Keratinocyte (primary cell): ENCODE results near the gene TBXT. TPM values are rescaled to one million over a fixed set of nuclear protein-coding genes. Genes with fewer than 3 reads are reported as not detected.

Source experiments
- DNase-seq: peaks from one replicate; pipeline ENCODE4 v3.0.0-alpha.2; 2011; ENCODE audit warnings: low read depth, missing footprints, low spot score
- FAIRE-seq: peaks from 2 replicates; lab custom pipeline; 2011; peaks lifted over from hg19 to GRCh38; lab: Jason Lieb, UNC
- H2AFZ ChIP-seq: 2 replicates; pipeline ENCODE4 v1.6.0; 2012; ENCODE audit warnings: low read length, control low read depth, inconsistent platforms; ENCODE audit not compliant: control insufficient read depth
- H3K27ac ChIP-seq: 2 replicates; pipeline ENCODE4 v1.5.1; 2011; ENCODE audit warnings: low read length; ENCODE audit not compliant: control insufficient read depth, insufficient read depth
- H3K27me3 ChIP-seq: 3 replicates; pipeline ENCODE4 v1.6.0; 2011; ENCODE audit warnings: low read length; ENCODE audit not compliant: control insufficient read depth, insufficient read depth; ENCODE audit errors: extremely low read depth
- H3K36me3 ChIP-seq, 2 experiments: 2 replicates in 1 of 2; 3 replicates in 1 of 2; pipeline ENCODE4 v1.5.1; 2011; ENCODE audit warnings: low read length in 2 of 2, mild to moderate bottlenecking in 1 of 2; ENCODE audit not compliant: control insufficient read depth in 2 of 2, insufficient read depth in 2 of 2; ENCODE audit errors: extremely low read depth in 1 of 2
- H3K4me1 ChIP-seq: 3 replicates; pipeline ENCODE4 v1.5.1; 2011; ENCODE audit warnings: low read length; ENCODE audit not compliant: control insufficient read depth, insufficient read depth; ENCODE audit errors: extremely low read depth
- H3K4me2 ChIP-seq: 3 replicates; pipeline ENCODE4 v1.6.0; 2011; ENCODE audit warnings: low read depth, low read length; ENCODE audit not compliant: control insufficient read depth, insufficient read depth; ENCODE audit errors: extremely low read depth
- H3K4me3 ChIP-seq, 3 experiments: fragments of 200-600 bp in 1 of 3; sonication (generic) in 1 of 3; 2 replicates in 2 of 3; 3 replicates in 1 of 3; pipeline ENCODE4 v1.5.1; 2011 to 2016; ENCODE audit warnings: low read length in 3 of 3, mild to moderate bottlenecking in 3 of 3, control low read depth in 2 of 3, inconsistent platforms in 1 of 3, low read depth in 1 of 3, mixed read lengths in 1 of 3, mixed run types in 1 of 3, moderate library complexity in 1 of 3; ENCODE audit not compliant: control insufficient read depth in 2 of 3, insufficient read depth in 2 of 3; ENCODE audit errors: extremely low read depth in 1 of 3
- H3K79me2 ChIP-seq: 2 replicates; pipeline ENCODE4 v1.6.0; 2012; ENCODE audit warnings: low read length; ENCODE audit not compliant: control insufficient read depth, insufficient read depth
- H3K9ac ChIP-seq: 3 replicates; pipeline ENCODE4 v1.6.0; 2011; ENCODE audit warnings: low read length; ENCODE audit not compliant: control insufficient read depth, insufficient read depth; ENCODE audit errors: extremely low read depth
- H3K9me1 ChIP-seq: 3 replicates; pipeline ENCODE4 v1.6.0; 2011; ENCODE audit warnings: low read length; ENCODE audit not compliant: control insufficient read depth, insufficient read depth; ENCODE audit errors: extremely low read depth
- H3K9me3 ChIP-seq: 2 replicates; pipeline ENCODE4 v1.5.1; 2012; ENCODE audit warnings: low read depth, low read length; ENCODE audit not compliant: control insufficient read depth
- H4K20me1 ChIP-seq: 3 replicates; pipeline ENCODE4 v1.6.0; 2011; ENCODE audit warnings: low read length; ENCODE audit not compliant: control insufficient read depth, insufficient read depth; ENCODE audit errors: extremely low read depth
- EZH2 ChIP-seq: IDR thresholded peaks from one replicate; pipeline ENCODE4 v1.6.1; 2012; ENCODE audit warnings: inconsistent platforms, mild to moderate bottlenecking, low read length, moderate library complexity
- dilution Hi-C: fragments of 300-500 bp; cut with MboI; formaldehyde crosslinking; loops from one replicate; pipeline ENCODE4 v1.7.0; 2020; ENCODE audit warnings: low sequenced_read_pairs; ENCODE audit not compliant: extremely low pct_ligation_motif_present
- polyA plus RNA-seq, 5 experiments: library from polyadenylated mRNA; depleted of rRNA in 3 of 5; stranded (reverse) in 3 of 5; stranded (forward) in 1 of 5; unstranded in 1 of 5; fragments of >200 nt; gene quantifications; 1 replicate in 1 of 5; 2 replicates in 3 of 5; 3 replicates in 1 of 5; pipeline versions ENCODE4 v1.2.1 to v1.2.3, GENCODE V29; 2011 to 2012; ENCODE audit warnings: missing spikeins in 2 of 5, low read depth in 1 of 5, low replicate concordance in 1 of 5
- TF ChIP-seq, protein P1 (sequence below), 3 experiments: IDR thresholded peaks in 1 of 3; conservative IDR thresholded peaks in 1 of 3; optimal IDR thresholded peaks in 1 of 3; 2 replicates in 2 of 3; 3 replicates in 1 of 3; pipeline versions ENCODE3 to v1.5.1; 2011; ENCODE audit warnings: low read length in 3 of 3, mild to moderate bottlenecking in 3 of 3, moderate library complexity in 2 of 3, control low read depth in 1 of 3, inconsistent platforms in 1 of 3; ENCODE audit not compliant: insufficient read depth in 2 of 3; ENCODE audit errors: extremely low read depth in 1 of 3

The TBXT gene
- polyA plus RNA-seq, 1 donor (not counting 4 experiments of a cell fraction or from before 2014, with no cell fraction given), result not detected

DNA sequence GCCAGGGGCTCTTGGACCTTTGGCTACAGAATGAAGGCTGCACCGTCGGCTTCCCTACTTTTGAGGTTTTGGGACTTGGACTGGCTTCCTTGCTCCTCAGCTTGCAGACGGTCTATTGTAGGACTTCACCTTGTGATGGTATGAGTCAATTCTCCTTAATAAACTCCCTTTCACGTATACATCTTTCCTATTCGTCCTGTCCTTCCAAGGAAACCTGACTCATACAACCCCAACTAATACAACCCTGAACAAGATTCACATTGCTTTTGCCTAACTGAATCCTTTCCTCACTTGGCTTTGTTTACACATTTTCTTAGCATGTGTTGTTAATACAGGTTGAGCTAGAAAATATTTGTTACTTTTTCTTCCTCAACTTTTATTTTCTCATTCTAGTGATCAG, 21.9 kb downstream of the TBXT start:
- Histone ChIP-seq H3K27ac (no peak overlapping the region), H3K4me1 (no peaks in the 10 kb centered on the region), H3K79me2 (no peaks in the 10 kb centered on the region), H3K4me2 (no peak overlapping the region), H4K20me1 (no peaks in the 10 kb centered on the region), H3K9me3 (no peaks in the 10 kb centered on the region), H3K9ac (no peak overlapping the region), H3K9me1 (no peaks in the 10 kb centered on the region), H2AFZ (no peak overlapping the region), H3K27me3 (no peaks in the 10 kb centered on the region), H3K36me3 (no peaks in the 10 kb centered on the region), H3K4me3 (no peak overlapping the region)
- DNase-seq (no peak), FAIRE-seq (no peak)
- TF ChIP-seq EZH2, result no peak
- TF ChIP-seq, protein P1, sequence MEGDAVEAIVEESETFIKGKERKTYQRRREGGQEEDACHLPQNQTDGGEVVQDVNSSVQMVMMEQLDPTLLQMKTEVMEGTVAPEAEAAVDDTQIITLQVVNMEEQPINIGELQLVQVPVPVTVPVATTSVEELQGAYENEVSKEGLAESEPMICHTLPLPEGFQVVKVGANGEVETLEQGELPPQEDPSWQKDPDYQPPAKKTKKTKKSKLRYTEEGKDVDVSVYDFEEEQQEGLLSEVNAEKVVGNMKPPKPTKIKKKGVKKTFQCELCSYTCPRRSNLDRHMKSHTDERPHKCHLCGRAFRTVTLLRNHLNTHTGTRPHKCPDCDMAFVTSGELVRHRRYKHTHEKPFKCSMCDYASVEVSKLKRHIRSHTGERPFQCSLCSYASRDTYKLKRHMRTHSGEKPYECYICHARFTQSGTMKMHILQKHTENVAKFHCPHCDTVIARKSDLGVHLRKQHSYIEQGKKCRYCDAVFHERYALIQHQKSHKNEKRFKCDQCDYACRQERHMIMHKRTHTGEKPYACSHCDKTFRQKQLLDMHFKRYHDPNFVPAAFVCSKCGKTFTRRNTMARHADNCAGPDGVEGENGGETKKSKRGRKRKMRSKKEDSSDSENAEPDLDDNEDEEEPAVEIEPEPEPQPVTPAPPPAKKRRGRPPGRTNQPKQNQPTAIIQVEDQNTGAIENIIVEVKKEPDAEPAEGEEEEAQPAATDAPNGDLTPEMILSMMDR (optimal IDR thresholded peaks at IDR 0.05 in 1 of 3, IDR thresholded peaks at IDR 0.05 in 1 of 3, conservative IDR thresholded peaks at IDR 0.05 in 1 of 3; ENCODE audit: extremely low read depth in 1 of 3, insufficient read depth in 2 of 3, low read length in 3 of 3), result no peak
- dilution Hi-C loops, result no loop called here

DNA sequence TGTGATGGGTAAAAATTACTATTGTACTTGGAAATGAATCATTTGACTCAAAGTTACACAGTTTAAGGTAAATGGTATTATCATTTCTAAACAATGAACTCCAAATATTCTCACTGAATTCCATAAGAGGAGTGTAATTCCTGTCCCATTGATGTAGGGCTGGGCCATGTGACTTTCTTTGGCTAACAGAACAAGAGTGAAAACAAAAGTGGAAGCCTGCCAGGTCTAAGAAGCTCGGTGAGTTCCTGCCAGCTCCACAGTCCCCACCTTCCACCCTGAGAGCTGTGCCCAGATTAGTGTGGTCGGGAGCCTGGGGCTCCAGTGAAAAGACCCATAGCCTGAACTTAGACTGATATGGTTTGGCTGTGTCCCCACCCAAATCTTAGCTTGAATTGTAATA, 24.6 kb downstream of the TBXT start:
- Histone ChIP-seq H3K36me3 (no peaks in the 10 kb centered on the region), H3K4me3 (no peak overlapping the region), H3K27ac (no peak overlapping the region), H2AFZ (no peak overlapping the region), H3K27me3 (no peaks in the 10 kb centered on the region), H3K9me3 (no peaks in the 10 kb centered on the region), H3K9ac (no peak overlapping the region), H3K4me1 (no peaks in the 10 kb centered on the region), H3K79me2 (no peaks in the 10 kb centered on the region), H4K20me1 (no peaks in the 10 kb centered on the region), H3K4me2 (no peak overlapping the region), H3K9me1 (no peaks in the 10 kb centered on the region)
- dilution Hi-C loops, result no loop called here
- DNase-seq (no peak), FAIRE-seq (no peak)
- TF ChIP-seq, protein P1 (optimal IDR thresholded peaks at IDR 0.05 in 1 of 3, IDR thresholded peaks at IDR 0.05 in 1 of 3, conservative IDR thresholded peaks at IDR 0.05 in 1 of 3; ENCODE audit: extremely low read depth in 1 of 3, insufficient read depth in 2 of 3, low read length in 3 of 3), result no peak
- TF ChIP-seq EZH2, result no peak
